A549 (cell line): ENCODE measurements around the gene L3MBTL1. TPM values are rescaled to one million over a fixed set of nuclear protein-coding genes. Genes with fewer than 3 reads are reported as not detected.

ENCODE experiments used
- ATAC-seq, 2 experiments: fragments of 200-7000 bp in 1 of 2; fragments of >200 bp in 1 of 2; cut with Nextera tagmentation in 1 of 2; cut with Tn5 transposase in 1 of 2; 3 replicates each; pipeline versions ENCODE4 v1.8.0 to v1.9.1; 2018 to 2020; ENCODE audit warnings: mild to moderate bottlenecking in 1 of 2, moderate library complexity in 1 of 2
- CTCF ChIA-PET: fragments of 300-600 bp; sonication (Branson Sonifier 250); formaldehyde crosslinking; extraction: SDS; loops from one replicate; lab custom pipeline; 2021; ENCODE audit warnings: antibody characterized with exemption, inconsistent platforms; lab: Yijun Ruan, JAX
- POLR2A ChIA-PET: fragments of 350-600 bp; formaldehyde crosslinking; extraction: SDS; loops from one replicate; lab custom pipeline; 2021; ENCODE audit warnings: antibody characterized with exemption, inconsistent platforms; lab: Yijun Ruan, JAX
- DNase-seq, 2 experiments: peaks; one replicate each; pipeline versions ENCODE4 v3.0.0 to v3.0.0-alpha.2; 2011 to 2016; ENCODE audit warnings: low read depth in 1 of 2, low spot score in 1 of 2
- FAIRE-seq: peaks from 2 replicates; lab custom pipeline; 2011; peaks lifted over from hg19 to GRCh38; lab: Jason Lieb, UNC
- H3K27ac ChIP-seq, 2 experiments: fragments of >200 bp; sonication (Bioruptor Twin); formaldehyde crosslinking; 3 replicates each; pipeline ENCODE4 v1.5.1; 2016 to 2017
- H3K4me1 ChIP-seq: fragments of >200 bp; sonication (Bioruptor Twin); formaldehyde crosslinking; 3 replicates; pipeline ENCODE4 v1.6.1; 2016
- H3K4me2 ChIP-seq: fragments of >200 bp; sonication (Bioruptor Twin); formaldehyde crosslinking; 3 replicates; pipeline ENCODE4 v1.6.1; 2016
- H3K4me3 ChIP-seq: fragments of >200 bp; sonication (Bioruptor Twin); formaldehyde crosslinking; 3 replicates; pipeline ENCODE4 v1.5.1; 2016
- H3K9me3 ChIP-seq: fragments of >200 bp; sonication (Bioruptor Twin); formaldehyde crosslinking; 3 replicates; pipeline ENCODE4 v1.6.1; 2016
- BHLHE40 ChIP-seq: IDR thresholded peaks from 2 replicates; pipeline ENCODE4 v1.6.1; 2012; ENCODE audit warnings: low read depth, low read length, inconsistent platforms
- CEBPB ChIP-seq, 2 experiments: fragments of >200 bp in 1 of 2; sonication (Bioruptor Twin) in 1 of 2; formaldehyde crosslinking in 1 of 2; IDR thresholded peaks; 2 replicates each; pipeline ENCODE4 v1.6.1; 2012 to 2016
- CHD2 ChIP-seq: fragments of 150-350 bp; IDR thresholded peaks from 2 replicates; pipeline ENCODE4 v1.6.1; 2014; ENCODE audit warnings: low read length; ENCODE audit not compliant: partially characterized antibody
- CHD4 ChIP-seq: fragments of 200-600 bp; sonication (generic); IDR thresholded peaks from 2 replicates; pipeline ENCODE4 v1.6.1; 2016; ENCODE audit warnings: antibody characterized with exemption, mild to moderate bottlenecking, borderline replicate concordance
- ELK1 ChIP-seq: fragments of 150-350 bp; IDR thresholded peaks from 2 replicates; pipeline ENCODE4 v1.6.1; 2014; ENCODE audit warnings: low read depth, mild to moderate bottlenecking, low read length
- EP300 ChIP-seq, 2 experiments: fragments of >200 bp; sonication (Bioruptor Twin); formaldehyde crosslinking; IDR thresholded peaks; 2 replicates in 1 of 2; 3 replicates in 1 of 2; pipeline ENCODE4 v1.6.1; 2016 to 2017
- ESRRA ChIP-seq: fragments of 150-350 bp; IDR thresholded peaks from 2 replicates; pipeline ENCODE4 v1.6.1; 2014; ENCODE audit warnings: mild to moderate bottlenecking, low read length, borderline replicate concordance
- GATA3 ChIP-seq: IDR thresholded peaks from 2 replicates; pipeline ENCODE4 v1.6.1; 2012; ENCODE audit warnings: borderline replicate concordance
- HDAC2 ChIP-seq: fragments of 200-600 bp; sonication (generic); IDR thresholded peaks from 2 replicates; pipeline ENCODE4 v1.6.1; 2016
- HOXA7 ChIP-seq: fragments of 250-450 bp; sonication (Bioruptor Pico); IDR thresholded peaks from 2 replicates; pipeline ENCODE4 v1.5.0; 2020; ENCODE audit warnings: mild to moderate bottlenecking, moderate library complexity
- HOXB5 ChIP-seq: fragments of 250-450 bp; sonication (Bioruptor Pico); IDR thresholded peaks from 2 replicates; pipeline ENCODE4 v1.5.0; 2020; ENCODE audit warnings: mild to moderate bottlenecking, moderate library complexity
- JUNB ChIP-seq: fragments of >200 bp; sonication (Bioruptor Twin); formaldehyde crosslinking; IDR thresholded peaks from 2 replicates; pipeline ENCODE4 v1.6.1; 2016
- KDM5A ChIP-seq: fragments of 200-600 bp; sonication (generic); IDR thresholded peaks from 2 replicates; pipeline ENCODE4 v1.6.1; 2016; ENCODE audit warnings: antibody characterized with exemption, mild to moderate bottlenecking
- MAX ChIP-seq: IDR thresholded peaks from 2 replicates; pipeline ENCODE4 v1.6.1; 2012
- NPAS2 ChIP-seq: fragments of 250-450 bp; sonication (Bioruptor Pico); IDR thresholded peaks from 2 replicates; pipeline ENCODE4 v1.8.0; 2022; ENCODE audit warnings: mild to moderate bottlenecking, moderate library complexity, borderline replicate concordance
- POLR2A ChIP-seq: IDR thresholded peaks from 2 replicates; pipeline ENCODE4 v1.6.1; 2012; ENCODE audit warnings: mild to moderate bottlenecking, low read length
- POLR2AphosphoS2 ChIP-seq: conservative IDR thresholded peaks from 2 replicates; pipeline ENCODE4 v1.6.1; 2012; ENCODE audit warnings: low read length, improper control_type of control experiment, inconsistent platforms
- RAD21 ChIP-seq, 2 experiments: fragments of >200 bp in 1 of 2; sonication (Bioruptor Twin) in 1 of 2; formaldehyde crosslinking in 1 of 2; IDR thresholded peaks in 1 of 2; conservative IDR thresholded peaks in 1 of 2; 2 replicates in 1 of 2; 3 replicates in 1 of 2; pipeline ENCODE4 v1.6.1; 2012 to 2018; ENCODE audit warnings: inconsistent platforms in 1 of 2
- SMC3 ChIP-seq: fragments of >200 bp; sonication (Bioruptor Twin); formaldehyde crosslinking; IDR thresholded peaks from 3 replicates; pipeline ENCODE4 v1.6.1; 2018; ENCODE audit warnings: inconsistent platforms
- SREBF2 ChIP-seq: fragments of 450-650 bp; IDR thresholded peaks from 2 replicates; pipeline ENCODE4 v1.6.1; 2014; ENCODE audit warnings: mild to moderate bottlenecking, moderate library complexity
- TFCP2L1 ChIP-seq: fragments of 250-450 bp; sonication (Bioruptor Pico); IDR thresholded peaks from 2 replicates; pipeline ENCODE4 v1.5.0; 2021; ENCODE audit warnings: mild to moderate bottlenecking
- USF2 ChIP-seq: fragments of 450-650 bp; IDR thresholded peaks from 2 replicates; pipeline ENCODE4 v1.6.1; 2014; ENCODE audit warnings: antibody characterized with exemption
- ZNF302 ChIP-seq: fragments of 250-450 bp; sonication (Bioruptor Pico); IDR thresholded peaks from 2 replicates; pipeline ENCODE4 v1.9.0; 2021; ENCODE audit warnings: inconsistent platforms, mild to moderate bottlenecking, moderate library complexity
- WGBS: methylation state at CpG from one replicate; pipeline ENCODE4 v1.1.6; 2017; ENCODE audit errors: missing lambda C conversion rate; 5-methylcytosine and 5-hydroxymethylcytosine counted together
- polyA plus RNA-seq, 4 experiments: library from polyadenylated mRNA; depleted of rRNA in 3 of 4; stranded (reverse); fragments of >200 nt; fragmentation: RNase III in 1 of 4; extraction: RNeasy Plus Mini Kit Qiagen cat#74134 plus additional on column Dnase treatment in 1 of 4; gene quantifications; 2 replicates in 3 of 4; 3 replicates in 1 of 4; pipeline ENCODE4 v1.2.3, GENCODE V29; 2011 to 2017

Gene L3MBTL1
- polyA plus RNA-seq, 2 of the 4 experiments (the other 2 are of a cell fraction): 2.5 to 3.8 TPM

GRCh38 chr20:43579861-43580793 lies 72.6 kb downstream of the L3MBTL1 start (continued):
- TF ChIP-seq JUNB: no peak

GRCh38 chr20:43583133-43583864 lies 75.8 kb downstream of the L3MBTL1 start:
- Histone ChIP-seq H3K4me3 (no peak overlapping the region), H3K27ac (no peak overlapping the region), H3K9me3 (no peaks in the 10 kb centered on the region), H3K4me2 (no peak overlapping the region), H3K4me1 (no peaks in the 10 kb centered on the region)
- 74% methylated on average over 7 of the region's 7 CpGs for WGBS
- FAIRE-seq (no peak), DNase-seq (no peak), ATAC-seq (no peak)
- ChIA-PET POLR2A (no interaction called here), CTCF (interaction anchor here (0.9 to 14.0 kb wide), 3 partner anchors 9 to 164 kb away, joined by 3 to 109 read pairs (median 3); no protein-coding TSS in a partner anchor)
- no peak for TF ChIP-seq USF2
- no peak for TF ChIP-seq HOXA7

- FAIRE-seq (no peak), ATAC-seq (no peak), DNase-seq (no peak)
- POLR2A ChIA-PET: no interaction called here
- Histone ChIP-seq H3K9me3 (no peaks in the 10 kb centered on the region), H3K27ac (no peak overlapping the region), H3K4me2 (no peak overlapping the region), H3K4me3 (no peak overlapping the region), H3K4me1 (no peaks in the 10 kb centered on the region)
- no peak for TF ChIP-seq CHD2
- no peak for TF ChIP-seq ELK1
- TF ChIP-seq SREBF2: no peak
- no peak for TF ChIP-seq RAD21 (conservative IDR thresholded peaks at IDR 0.05 in 1 of 2, IDR thresholded peaks at IDR 0.05 in 1 of 2)
- no peak for TF ChIP-seq GATA3
- no peak for TF ChIP-seq TFCP2L1
- TF ChIP-seq POLR2A: no peak
- TF ChIP-seq CHD4: no peak
- TF ChIP-seq MAX: no peak
- no peak for TF ChIP-seq ZNF302 (CRISPR knock-in tag)
- TF ChIP-seq CEBPB (IDR thresholded peaks at IDR 0.05): no peak
- no peak for TF ChIP-seq BHLHE40
- TF ChIP-seq ESRRA: no peak
- TF ChIP-seq SMC3: no peak
- TF ChIP-seq KDM5A: no peak
- TF ChIP-seq HOXB5 (CRISPR knock-in tag): no peak
- TF ChIP-seq NPAS2: no peak
- no peak for TF ChIP-seq POLR2AphosphoS2
- no peak for TF ChIP-seq HDAC2
- no peak for TF ChIP-seq EP300 (IDR thresholded peaks at IDR 0.05)
- WGBS: 84% methylated on average over 2 of the region's 2 CpGs
- CTCF ChIA-PET: interaction anchor here (14.0 kb wide), 1 partner anchor 46 kb away, joined by 109 read pairs; no protein-coding TSS in a partner anchor
Observed at GRCh38 chr20:43583982-43584432, 76.5 kb downstream of the L3MBTL1 start.
